ENCODE results near the gene RIOK3.

RIOK3 gene

GRCh38 chr18:23529604-23530003, 76.5 kb downstream of the RIOK3 start:
- DNase-seq (ENCODE audit: low read depth in 2 of 2) = no peak

GRCh38 chr18:23530195-23530594, 77.1 kb downstream of the RIOK3 start:
- DNase-seq (ENCODE audit: low read depth in 2 of 2) = no peak

GRCh38 chr18:23531912-23532311, 78.8 kb downstream of the RIOK3 start:
- DNase-seq (ENCODE audit: low read depth in 2 of 2) = no peak

Measured in activated CD4-positive, alpha-beta T cell treated with anti-CD3 and anti-CD28 coated beads for 24 hours (primary cell).